ENCODE results near the gene ZNF487. TPM values are rescaled to one million over a fixed set of nuclear protein-coding genes. Genes with fewer than 3 reads are reported as not detected.

Gene ZNF487
- total and polyA plus RNA-seq, 2 of the 13 experiments (the other 11 are each of a cell fraction or from before 2014, with no cell fraction given) = 7.4 to 8.8 TPM

DNA sequence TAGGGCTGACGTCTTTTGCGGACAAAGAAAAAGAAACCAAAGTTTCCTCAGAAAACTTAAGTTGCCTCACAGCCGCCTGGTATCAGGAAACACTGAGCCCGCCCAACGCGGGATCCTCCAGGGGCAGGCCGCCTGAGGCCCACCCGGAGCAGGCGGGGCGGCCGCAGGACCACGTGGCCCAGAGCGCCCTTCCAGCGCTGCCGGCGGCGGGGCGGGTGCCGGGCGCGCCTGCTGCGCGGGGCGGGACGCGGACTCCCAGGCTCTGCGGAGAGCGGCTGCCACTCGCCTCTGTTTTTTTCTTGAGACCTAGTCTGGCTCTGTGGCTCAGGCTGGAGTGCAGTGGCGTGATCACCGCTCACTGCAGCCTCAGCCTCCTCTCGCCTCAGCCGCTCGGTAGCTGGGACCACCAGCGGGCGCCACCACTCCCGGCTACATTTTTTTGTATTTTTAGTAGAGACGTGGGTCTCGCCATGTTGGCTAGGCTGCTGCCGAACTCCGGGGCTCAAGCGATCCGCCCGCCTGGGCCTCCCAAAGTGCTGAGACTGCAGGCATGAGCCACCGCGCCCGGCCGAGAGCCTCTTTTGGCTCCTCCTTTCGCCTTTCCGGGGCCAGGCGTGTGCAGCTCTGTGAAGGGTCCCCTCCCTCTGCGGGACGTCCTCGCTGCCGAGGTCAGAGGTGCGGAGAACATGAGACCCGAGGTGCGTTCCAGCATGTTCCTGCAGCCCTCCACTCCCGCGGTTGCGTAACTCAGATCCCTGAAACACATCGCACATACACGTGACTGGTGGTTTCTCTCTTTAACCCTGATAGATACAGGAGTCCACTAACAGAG is 16.3 kb upstream of the ZNF487 start (continued):
- TF ChIP-seq ZBTB37 (CRISPR knock-in tag; IDR thresholded peaks at IDR 0.05) = peak; percentile 71
- TF ChIP-seq, protein P1, sequence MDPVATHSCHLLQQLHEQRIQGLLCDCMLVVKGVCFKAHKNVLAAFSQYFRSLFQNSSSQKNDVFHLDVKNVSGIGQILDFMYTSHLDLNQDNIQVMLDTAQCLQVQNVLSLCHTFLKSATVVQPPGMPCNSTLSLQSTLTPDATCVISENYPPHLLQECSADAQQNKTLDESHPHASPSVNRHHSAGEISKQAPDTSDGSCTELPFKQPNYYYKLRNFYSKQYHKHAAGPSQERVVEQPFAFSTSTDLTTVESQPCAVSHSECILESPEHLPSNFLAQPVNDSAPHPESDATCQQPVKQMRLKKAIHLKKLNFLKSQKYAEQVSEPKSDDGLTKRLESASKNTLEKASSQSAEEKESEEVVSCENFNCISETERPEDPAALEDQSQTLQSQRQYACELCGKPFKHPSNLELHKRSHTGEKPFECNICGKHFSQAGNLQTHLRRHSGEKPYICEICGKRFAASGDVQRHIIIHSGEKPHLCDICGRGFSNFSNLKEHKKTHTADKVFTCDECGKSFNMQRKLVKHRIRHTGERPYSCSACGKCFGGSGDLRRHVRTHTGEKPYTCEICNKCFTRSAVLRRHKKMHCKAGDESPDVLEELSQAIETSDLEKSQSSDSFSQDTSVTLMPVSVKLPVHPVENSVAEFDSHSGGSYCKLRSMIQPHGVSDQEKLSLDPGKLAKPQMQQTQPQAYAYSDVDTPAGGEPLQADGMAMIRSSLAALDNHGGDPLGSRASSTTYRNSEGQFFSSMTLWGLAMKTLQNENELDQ (CRISPR knock-in tag; IDR thresholded peaks at IDR 0.05; ENCODE audit: borderline replicate concordance) = peak; percentile 78; the same call in 1 of the 2 replicates
- TF ChIP-seq NR2C2 (CRISPR knock-in tag; IDR thresholded peaks at IDR 0.05; ENCODE audit: borderline replicate concordance) = peak; percentile 89
- TF ChIP-seq RXRA (CRISPR knock-in tag; IDR thresholded peaks at IDR 0.05) = peak; percentile 97
- no peak for TF ChIP-seq NFE2 (CRISPR knock-in tag; IDR thresholded peaks at IDR 0.05)
- TF ChIP-seq, protein P2, sequence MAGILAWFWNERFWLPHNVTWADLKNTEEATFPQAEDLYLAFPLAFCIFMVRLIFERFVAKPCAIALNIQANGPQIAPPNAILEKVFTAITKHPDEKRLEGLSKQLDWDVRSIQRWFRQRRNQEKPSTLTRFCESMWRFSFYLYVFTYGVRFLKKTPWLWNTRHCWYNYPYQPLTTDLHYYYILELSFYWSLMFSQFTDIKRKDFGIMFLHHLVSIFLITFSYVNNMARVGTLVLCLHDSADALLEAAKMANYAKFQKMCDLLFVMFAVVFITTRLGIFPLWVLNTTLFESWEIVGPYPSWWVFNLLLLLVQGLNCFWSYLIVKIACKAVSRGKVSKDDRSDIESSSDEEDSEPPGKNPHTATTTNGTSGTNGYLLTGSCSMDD (CRISPR knock-in tag; IDR thresholded peaks at IDR 0.05) = peak; percentile 91
- peak; percentile 100 for TF ChIP-seq FOXC1 (CRISPR knock-in tag; IDR thresholded peaks at IDR 0.05; ENCODE audit: borderline replicate concordance)
- TF ChIP-seq ZNF430 (CRISPR knock-in tag; IDR thresholded peaks at IDR 0.05) = peak; percentile 98
- TF ChIP-seq ZGPAT (CRISPR knock-in tag; IDR thresholded peaks at IDR 0.05) = peak; percentile 96
- TF ChIP-seq ZNF672 (CRISPR knock-in tag; IDR thresholded peaks at IDR 0.05) = peak; percentile 87; the same call in 1 of the 2 replicates
- TF ChIP-seq, protein P3, sequence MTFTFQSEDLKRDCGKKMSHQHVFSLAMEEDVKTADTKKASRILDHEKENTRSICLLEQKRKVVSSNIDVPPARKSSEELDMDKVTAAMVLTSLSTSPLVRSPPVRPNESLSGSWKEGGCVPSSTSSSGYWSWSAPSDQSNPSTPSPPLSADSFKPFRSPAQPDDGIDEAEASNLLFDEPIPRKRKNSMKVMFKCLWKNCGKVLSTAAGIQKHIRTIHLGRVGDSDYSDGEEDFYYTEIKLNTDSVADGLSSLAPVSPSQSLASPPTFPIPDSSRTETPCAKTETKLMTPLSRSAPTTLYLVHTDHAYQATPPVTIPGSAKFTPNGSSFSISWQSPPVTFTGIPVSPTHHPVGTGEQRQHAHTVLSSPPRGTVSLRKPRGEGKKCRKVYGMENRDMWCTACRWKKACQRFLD (CRISPR knock-in tag; IDR thresholded peaks at IDR 0.05; ENCODE audit: borderline replicate concordance) = peak; percentile 98
- TF ChIP-seq NR2F6 (IDR thresholded peaks at IDR 0.05) = peak; percentile 71; the same call in 1 of the 2 replicates
- TF ChIP-seq NR2F6 (CRISPR knock-in tag; IDR thresholded peaks at IDR 0.05) = peak; percentile 95
- TF ChIP-seq, protein P4, sequence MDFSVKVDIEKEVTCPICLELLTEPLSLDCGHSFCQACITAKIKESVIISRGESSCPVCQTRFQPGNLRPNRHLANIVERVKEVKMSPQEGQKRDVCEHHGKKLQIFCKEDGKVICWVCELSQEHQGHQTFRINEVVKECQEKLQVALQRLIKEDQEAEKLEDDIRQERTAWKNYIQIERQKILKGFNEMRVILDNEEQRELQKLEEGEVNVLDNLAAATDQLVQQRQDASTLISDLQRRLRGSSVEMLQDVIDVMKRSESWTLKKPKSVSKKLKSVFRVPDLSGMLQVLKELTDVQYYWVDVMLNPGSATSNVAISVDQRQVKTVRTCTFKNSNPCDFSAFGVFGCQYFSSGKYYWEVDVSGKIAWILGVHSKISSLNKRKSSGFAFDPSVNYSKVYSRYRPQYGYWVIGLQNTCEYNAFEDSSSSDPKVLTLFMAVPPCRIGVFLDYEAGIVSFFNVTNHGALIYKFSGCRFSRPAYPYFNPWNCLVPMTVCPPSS (IDR thresholded peaks at IDR 0.05) = no peak
- TF ChIP-seq ETV6 (CRISPR knock-in tag; conservative IDR thresholded peaks at IDR 0.05) = peak; percentile 82; the same call in 1 of the 2 replicates
- TF ChIP-seq SRY (CRISPR knock-in tag; IDR thresholded peaks at IDR 0.05) = peak; percentile 99
- peak; percentile 80; the same call in 1 of the 2 replicates for TF ChIP-seq ZNF460 (CRISPR knock-in tag; IDR thresholded peaks at IDR 0.05; ENCODE audit: borderline replicate concordance)
- TF ChIP-seq ZNF788 (CRISPR knock-in tag; IDR thresholded peaks at IDR 0.05; ENCODE audit: borderline replicate concordance) = peak; percentile 93
- peak; percentile 87 for TF ChIP-seq ZNF263 (CRISPR knock-in tag; IDR thresholded peaks at IDR 0.05)
- TF ChIP-seq ZNF30 (CRISPR knock-in tag; IDR thresholded peaks at IDR 0.05) = 0 out of 2 replicates have a peak, but pooled peaks have one; percentile 67
- TF ChIP-seq SNRNP70 (IDR thresholded peaks at IDR 0.05; ENCODE audit: low read depth, low read length) = no peak

Data from HepG2 (cell line).